Heart left ventricle (tissue), 16 donors: ENCODE data around the gene PEMT. TPM values are rescaled to one million over a fixed set of nuclear protein-coding genes. Genes with fewer than 3 reads are reported as not detected.

ENCODE experiments used
- ATAC-seq, 4 donors: fragments of 200-7000 bp; cut with Tn5 transposase; one replicate each; pipeline ENCODE4 v1.9.1; 2020 to 2022; ENCODE audit warnings: moderate library complexity in 4 of 4, mild to moderate bottlenecking in 3 of 4, moderate number of reproducible peaks in 1 of 4
- DNase-seq, 5 donors: peaks; one replicate each; pipeline ENCODE4 v3.0.0-alpha.2; 2020
- H3K27ac ChIP-seq, 12 donors: fragments of 200-600 bp; sonication (generic) in 4 of 12; one replicate each; pipeline versions ENCODE4 v1.5.0 to v1.8.0; 2016 to 2022; ENCODE audit warnings: mild to moderate bottlenecking in 2 of 12
- H3K27me3 ChIP-seq, 9 donors: fragments of 200-600 bp; sonication (generic) in 2 of 9; one replicate each; pipeline versions ENCODE4 v1.5.1 to v1.8.0; 2016 to 2022; ENCODE audit warnings: mild to moderate bottlenecking in 3 of 9
- H3K36me3 ChIP-seq, 9 donors: fragments of 200-600 bp; sonication (generic) in 2 of 9; one replicate each; pipeline versions ENCODE4 v1.5.0 to v1.8.0; 2018 to 2022; ENCODE audit warnings: mild to moderate bottlenecking in 2 of 9
- H3K4me1 ChIP-seq, 12 donors: fragments of 200-600 bp; sonication (generic) in 4 of 12; one replicate each; pipeline versions ENCODE4 v1.5.0 to v1.8.0; 2016 to 2022; ENCODE audit warnings: mild to moderate bottlenecking in 3 of 12
- H3K4me3 ChIP-seq, 12 donors: fragments of 200-600 bp; sonication (generic) in 4 of 12; one replicate each; pipeline versions ENCODE4 v1.5.0 to v1.8.0; 2017 to 2022; ENCODE audit warnings: mild to moderate bottlenecking in 9 of 12, moderate library complexity in 4 of 12
- H3K9me3 ChIP-seq, 12 donors: fragments of 200-600 bp; sonication (generic) in 4 of 12; one replicate each; pipeline versions ENCODE4 v1.5.0 to v1.8.0; 2016 to 2022; ENCODE audit warnings: mild to moderate bottlenecking in 1 of 12
- CTCF ChIP-seq, 12 donors: fragments of 200-600 bp; sonication (generic) in 4 of 12; IDR thresholded peaks; one replicate each; pipeline versions ENCODE4 v1.5.0 to v1.8.0; 2018 to 2022; ENCODE audit warnings: antibody characterized with exemption in 12 of 12, mild to moderate bottlenecking in 5 of 12
- POLR2A ChIP-seq, 2 donors: fragments of 450-650 bp; IDR thresholded peaks; one replicate each; pipeline ENCODE4 v1.6.1; 2017; ENCODE audit warnings: antibody characterized with exemption in 2 of 2, mild to moderate bottlenecking in 2 of 2, moderate library complexity in 2 of 2
- WGBS, 4 donors: extraction: QIAGEN DNeasy Blood & Tissue Kit in 2 of 4; methylation state at CpG; one replicate each; pipeline versions ENCODE4 v1.1.5 to v1.1.7; 2013 to 2018; 5-methylcytosine and 5-hydroxymethylcytosine counted together
- intact Hi-C, 10 donors: fragments of 100-400 bp; cut with DNase I; formaldehyde crosslinking; loops; one replicate each; pipeline versions ENCODE4 v1.11.1 to v1.14.2; 2022
- polyA plus RNA-seq, 2 donors: library from polyadenylated mRNA; stranded (reverse); fragments of 200-250 nt; gene quantifications; one replicate each; pipeline ENCODE4 v1.2.3, GENCODE V29; 2013
- total RNA-seq, 9 donors: library from RNA; depleted of rRNA in 2 of 9; stranded (reverse); fragments of >200 nt in 2 of 9; fragmentation: NEBNext Ultra II Directional in 3 of 9; extraction: Animal tissue kit (Norgen Biotek cat#: 25700) in 3 of 9; gene quantifications; one replicate each; pipeline versions ENCODE4 v1.1.0 to v1.2.4, GENCODE V29; 2016 to 2023
- donor health status: ischemic (EF 13 %, LVEDD 7.1; RV severe dilation, severe dysfunction).
- donor health status: healthy with polysubstance abuse.
- donor health status: DM: no; HTN: yes; CAD: no.
- donor health status: DM: no; HTN: no; CAD: no.
- donor health status: ischemic (EF 25% LVEDD 6.9; RV normal size, moderate dysfunction).
- donor health status: ischemic (EF 25% LVEDD 5.7; RV mildly dilated, moderate dysfunction).
- donor health status: healthy.
- donor health status: DM: yes; HTN: yes; CAD: no.
- donor health status: ischemic (EF 35%, LVEDD 5.7; RV mildly dilated, moderate dysfunction).
- donor health status: nonischemic (EF 11% LVEDD 7.7; RV severe dilation, severe dysfunction).
- donor health status: DM: yes; HTN: yes; CAD: no.
- donor health status: PGD.
- donor health status: ischemic (EF 29% LVEDD 5.4; RV normal size, mild dysfunction).
- donor health status: nonischemic (EF 23%, LVEDD 6.1; RV moderate dilation, normal function).

PEMT gene
- total and polyA plus RNA-seq, 11 donors, result 15.7 to 42.2 (median 25.4) TPM

- TF ChIP-seq CTCF (IDR thresholded peaks at IDR 0.05) (no peak), POLR2A (IDR thresholded peaks at IDR 0.05) (no peak)
- peak in 2 of 5 donors; percentile 16 to 58 for DNase-seq
- 70 to 82% (median 78%) methylated on average over 9 to 15 of the region's 15 CpGs for WGBS, 4 donors
- H3K4me3 ChIP-seq, result no peak overlapping the region
- H3K27ac ChIP-seq, result peak overlapping the region in 5 of 12 donors; percentile 5 to 92 (median 81)
- intact Hi-C loops, result loop anchor here in 1 of 10 donors (2.0 kb wide), 1 partner anchor 13 kb away; no protein-coding TSS in a partner anchor
- H3K9me3 ChIP-seq, result peaks cover 0 to 4% (median 0%) of the 10 kb centered on the region in 12 donors
- H3K4me1 ChIP-seq, result peaks cover 0 to 49% (median 14%) of the 10 kb centered on the region in 12 donors
- H3K36me3 ChIP-seq, result no peaks in the 10 kb centered on the region
- ATAC-seq, result no peak
- no peaks in the 10 kb centered on the region for H3K27me3 ChIP-seq
Observed at GRCh38 chr17:17537311-17538099, 54.0 kb downstream of the PEMT start.

- Histone ChIP-seq H3K27me3 (no peaks in the 10 kb centered on the region), H3K4me1 (peaks cover 0 to 49% (median 14%) of the 10 kb centered on the region in 12 donors), H3K9me3 (peaks cover 0 to 6% (median 0%) of the 10 kb centered on the region in 12 donors), H3K27ac (peak overlapping the region; percentile 15 to 92 (median 80)), H3K4me3 (no peak overlapping the region), H3K36me3 (no peaks in the 10 kb centered on the region)
- no peak for TF ChIP-seq CTCF (IDR thresholded peaks at IDR 0.05)
- TF ChIP-seq POLR2A (IDR thresholded peaks at IDR 0.05), result no peak
- 93% methylated on average over 13 to 15 of the region's 15 CpGs for WGBS, 4 donors
- ATAC-seq (no peak), DNase-seq (peak in 1 of 5 donors; percentile 21)
- intact Hi-C loops, result loop anchor here in 1 of 10 donors (2.0 kb wide), 1 partner anchor 14 kb away; no protein-coding TSS in a partner anchor
Observed at GRCh38 chr17:17536702-17537101, 54.8 kb downstream of the PEMT start.

GRCh38 chr17:17535957-17536356, 55.6 kb downstream of the PEMT start:
- peaks cover 0 to 49% (median 14%) of the 10 kb centered on the region in 12 donors for H3K4me1 ChIP-seq
- TF ChIP-seq POLR2A (IDR thresholded peaks at IDR 0.05), result peak in 1 of 2 donors; percentile 26
- TF ChIP-seq CTCF (IDR thresholded peaks at IDR 0.05), result no peak
- no peaks in the 10 kb centered on the region for H3K27me3 ChIP-seq
- no peak overlapping the region for H3K4me3 ChIP-seq
- ATAC-seq (peak; percentile 95 to 97 (median 96)), DNase-seq (peak; percentile 86 to 96 (median 91))
- no peaks in the 10 kb centered on the region for H3K36me3 ChIP-seq
- 33 to 54% (median 46%) methylated on average over 1 to 7 of the region's 7 CpGs for WGBS, 4 donors
- intact Hi-C loops, result loop anchor here in 1 of 10 donors (2.0 kb wide), 1 partner anchor 15 kb away; no protein-coding TSS in a partner anchor
- H3K9me3 ChIP-seq, result peaks cover 0 to 6% (median 0%) of the 10 kb centered on the region in 12 donors
- peak overlapping the region; percentile 44 to 92 (median 81) for H3K27ac ChIP-seq

GRCh38 chr17:17533901-17534441, 57.5 kb downstream of the PEMT start:
- TF ChIP-seq CTCF (IDR thresholded peaks at IDR 0.05), result no peak
- no peak for TF ChIP-seq POLR2A (IDR thresholded peaks at IDR 0.05)

More at GRCh38 chr17:17533901-17534441, 57.5 kb downstream of the PEMT start:
- 90 to 94% (median 92%) methylated on average over 3 of the region's 3 CpGs for WGBS, 4 donors
- Histone ChIP-seq H3K27me3 (no peaks in the 10 kb centered on the region), H3K9me3 (peaks cover 0 to 6% (median 0%) of the 10 kb centered on the region in 12 donors), H3K36me3 (no peaks in the 10 kb centered on the region), H3K4me3 (no peak overlapping the region), H3K27ac (peak overlapping the region in 1 of 12 donors; percentile 9), H3K4me1 (peaks cover 0 to 40% (median 17%) of the 10 kb centered on the region in 12 donors)
- ATAC-seq, result no peak
- DNase-seq, result peak in 1 of 5 donors; percentile 7
- intact Hi-C loops, result no loop called here
